H1 (cell line): ENCODE measurements around the gene TRABD2A. TPM values are rescaled to one million over a fixed set of nuclear protein-coding genes. Genes with fewer than 3 reads are reported as not detected.

Source experiments
- CTCF ChIA-PET: fragments of 300-600 bp; sonication (Branson Sonifier 250); formaldehyde crosslinking; loops from one replicate; lab custom pipeline; 2021; ENCODE audit not compliant: partially characterized antibody; lab: Charles Lee
- POLR2A ChIA-PET: fragments of 300-600 bp; sonication (Branson Sonifier 250); formaldehyde crosslinking; loops from one replicate; lab custom pipeline; 2021; ENCODE audit warnings: inconsistent platforms; ENCODE audit not compliant: partially characterized antibody; lab: Charles Lee
- DNase-seq, 2 experiments: peaks; one replicate each; pipeline versions ENCODE4 v3.0.0 to v3.0.0-alpha.2; 2010 to 2022; ENCODE audit warnings: low spot score in 2 of 2, low read depth in 1 of 2, mixed read lengths in 1 of 2
- FAIRE-seq: peaks from 2 replicates; lab custom pipeline; 2011; peaks lifted over from hg19 to GRCh38; lab: Jason Lieb, UNC
- H2AFZ ChIP-seq: 2 replicates; pipeline ENCODE4 v1.8.1; 2012; ENCODE audit warnings: low read length, inconsistent platforms
- H2AK5ac ChIP-seq: 2 replicates; pipeline ENCODE4 v1.6.1; 2013; ENCODE audit warnings: low read depth, low read length
- H2BK120ac ChIP-seq: replicated peaks from 2 replicates; pipeline ENCODE3; 2013; ENCODE audit warnings: low read depth, low read length, inconsistent platforms
- H2BK12ac ChIP-seq: 2 replicates; pipeline ENCODE4 v1.6.1; 2013; ENCODE audit warnings: low read depth, low read length
- H2BK15ac ChIP-seq: 2 replicates; pipeline ENCODE4 v1.6.1; 2013; ENCODE audit warnings: low read length
- H2BK20ac ChIP-seq: 2 replicates; pipeline ENCODE4 v1.6.1; 2013; ENCODE audit warnings: low read length
- H2BK5ac ChIP-seq: 2 replicates; pipeline ENCODE4 v1.6.1; 2013; ENCODE audit warnings: low read depth, low read length
- H3K14ac ChIP-seq: 2 replicates; pipeline ENCODE4 v1.6.1; 2013; ENCODE audit warnings: inconsistent platforms; ENCODE audit not compliant: insufficient read length
- H3K18ac ChIP-seq: 2 replicates; pipeline ENCODE4 v1.6.1; 2013; ENCODE audit warnings: low read length; ENCODE audit errors: extremely low read depth
- H3K23ac ChIP-seq: 2 replicates; pipeline ENCODE4 v1.6.1; 2013; ENCODE audit warnings: inconsistent platforms; ENCODE audit not compliant: insufficient read length
- H3K23me2 ChIP-seq: 2 replicates; pipeline ENCODE4 v1.6.1; 2013; ENCODE audit warnings: low read depth, low read length
- H3K27ac ChIP-seq: 2 replicates; pipeline ENCODE4 v1.6.1; 2011; ENCODE audit warnings: low read depth, low read length, inconsistent platforms
- H3K27me3 ChIP-seq, 4 experiments: replicated peaks in 1 of 4; 1 replicate in 1 of 4; 2 replicates in 3 of 4; pipeline versions ENCODE4 v1.6.1 to v1.8.1; 2011 to 2013; ENCODE audit warnings: low read length in 3 of 4, mild to moderate bottlenecking in 3 of 4, inconsistent platforms in 2 of 4, mixed read lengths in 2 of 4, moderate library complexity in 1 of 4; ENCODE audit not compliant: control insufficient read depth in 3 of 4, insufficient read depth in 3 of 4; ENCODE audit errors: extremely low read depth in 1 of 4
- H3K36me3 ChIP-seq, 4 experiments: 2 replicates each; pipeline versions ENCODE4 v1.6.1 to v1.8.1; 2011 to 2013; ENCODE audit warnings: mild to moderate bottlenecking in 4 of 4, low read length in 3 of 4, moderate library complexity in 2 of 4, control low read depth in 1 of 4, inconsistent platforms in 1 of 4; ENCODE audit not compliant: insufficient read depth in 4 of 4, control insufficient read depth in 2 of 4
- H3K4ac ChIP-seq: replicated peaks from 2 replicates; pipeline ENCODE3; 2013; ENCODE audit warnings: low read length, low read depth, mixed read lengths, inconsistent platforms; ENCODE audit not compliant: insufficient read length
- H3K4me1 ChIP-seq, 4 experiments: replicated peaks in 1 of 4; 1 replicate in 1 of 4; 2 replicates in 3 of 4; pipeline versions ENCODE4 v1.6.1 to v1.8.1; 2011 to 2013; ENCODE audit warnings: low read length in 3 of 4, inconsistent platforms in 2 of 4, mixed read lengths in 1 of 4; ENCODE audit not compliant: insufficient read depth in 4 of 4, control insufficient read depth in 3 of 4
- H3K4me2 ChIP-seq, 2 experiments: 2 replicates each; pipeline versions ENCODE4 v1.6.1 to v1.8.1; 2011 to 2013; ENCODE audit warnings: low read depth in 2 of 2, low read length in 2 of 2, control low read depth in 1 of 2, inconsistent platforms in 1 of 2, mild to moderate bottlenecking in 1 of 2; ENCODE audit not compliant: insufficient read depth in 1 of 2
- H3K4me3 ChIP-seq, 4 experiments: fragments of 200-600, 300-600 bp in 1 of 4; sonication (generic), shearing (Covaris generic), sonication (Bioruptor Twin) in 1 of 4; 2 replicates each; pipeline versions ENCODE4 v1.5.1 to v1.8.1; 2011 to 2016; ENCODE audit warnings: low read length in 4 of 4, low read depth in 3 of 4, control low read depth in 2 of 4, inconsistent platforms in 2 of 4, mild to moderate bottlenecking in 2 of 4, mixed read lengths in 1 of 4, moderate library complexity in 1 of 4; ENCODE audit not compliant: insufficient read depth in 2 of 4; ENCODE audit errors: extremely low read depth in 1 of 4
- H3K56ac ChIP-seq: replicated peaks from 2 replicates; pipeline ENCODE3; 2013; ENCODE audit warnings: low read depth, mild to moderate bottlenecking, mixed read lengths, low read length, inconsistent platforms; ENCODE audit not compliant: insufficient read length
- H3K79me1 ChIP-seq: 2 replicates; pipeline ENCODE4 v1.6.1; 2013; ENCODE audit warnings: low read depth, low read length, control low read depth
- H3K79me2 ChIP-seq, 2 experiments: 2 replicates each; pipeline versions ENCODE4 v1.6.1 to v1.8.1; 2012 to 2013; ENCODE audit warnings: low read length in 2 of 2, mild to moderate bottlenecking in 2 of 2, inconsistent platforms in 1 of 2; ENCODE audit not compliant: insufficient read depth in 2 of 2, control insufficient read depth in 1 of 2
- H3K9ac ChIP-seq, 4 experiments: replicated peaks in 1 of 4; 1 replicate in 1 of 4; 2 replicates in 3 of 4; pipeline versions ENCODE4 v1.6.1 to v1.8.1; 2011 to 2013; ENCODE audit warnings: low read depth in 3 of 4, low read length in 3 of 4, control low read depth in 2 of 4, mild to moderate bottlenecking in 2 of 4, moderate library complexity in 2 of 4, inconsistent platforms in 1 of 4; ENCODE audit errors: extremely low read depth in 1 of 4
- H3K9me3 ChIP-seq, 2 experiments: 2 replicates each; pipeline versions ENCODE4 v1.6.1 to v1.8.1; 2012 to 2013; ENCODE audit warnings: mild to moderate bottlenecking in 2 of 2, moderate library complexity in 2 of 2, control low read depth in 1 of 2, inconsistent platforms in 1 of 2, low read depth in 1 of 2, low read length in 1 of 2, mixed read lengths in 1 of 2; ENCODE audit not compliant: insufficient read depth in 2 of 2
- H4K20me1 ChIP-seq, 2 experiments: replicated peaks in 1 of 2; 2 replicates each; pipeline versions ENCODE3 to v1.8.1; 2011 to 2013; ENCODE audit warnings: inconsistent platforms in 2 of 2, low read length in 2 of 2, mild to moderate bottlenecking in 1 of 2; ENCODE audit not compliant: insufficient read depth in 2 of 2, control insufficient read depth in 1 of 2
- H4K5ac ChIP-seq: 2 replicates; pipeline ENCODE4 v1.6.1; 2013; ENCODE audit warnings: low read length, low read depth, mixed read lengths, inconsistent platforms; ENCODE audit not compliant: insufficient read length
- H4K8ac ChIP-seq: 2 replicates; pipeline ENCODE4 v1.8.0; 2013; ENCODE audit warnings: mild to moderate bottlenecking, moderate library complexity, low read length, inconsistent platforms; ENCODE audit not compliant: insufficient read depth; ENCODE audit errors: extremely low read depth
- H4K91ac ChIP-seq: replicated peaks from 2 replicates; pipeline ENCODE3; 2013; ENCODE audit warnings: low read length, mixed read lengths, inconsistent platforms; ENCODE audit not compliant: insufficient read length
- BACH1 ChIP-seq: IDR thresholded peaks from 2 replicates; pipeline ENCODE4 v1.6.1; 2012; ENCODE audit warnings: low read length, improper control_type of control experiment
- JUN ChIP-seq: IDR thresholded peaks from 2 replicates; pipeline ENCODE4 v1.6.1; 2011; ENCODE audit warnings: low read depth, mild to moderate bottlenecking, improper control_type of control experiment, low read length
- NRF1 ChIP-seq: IDR thresholded peaks from 2 replicates; pipeline ENCODE4 v1.6.1; 2011; ENCODE audit warnings: mild to moderate bottlenecking, low read depth, low read length, improper control_type of control experiment
- WGBS, 2 experiments: shearing (Covaris generic) in 1 of 2; methylation state at CpG; one replicate each; pipeline versions ENCODE4 v1.1.6 to v1.1.7; 2013 to 2015; ENCODE audit warnings: low lambda C conversion rate in 2 of 2, mixed read lengths in 2 of 2, inconsistent platforms in 1 of 2, low coverage in 1 of 2, missing lambda C conversion rate in 1 of 2; ENCODE audit not compliant: insufficient replicate concordance in 2 of 2, insufficient coverage in 1 of 2, insufficient read length in 1 of 2; ENCODE audit errors: extremely low coverage in 1 of 2, missing lambda C conversion rate in 1 of 2; 5-methylcytosine and 5-hydroxymethylcytosine counted together
- polyA plus RNA-seq, 7 experiments: library from polyadenylated mRNA; depleted of rRNA in 3 of 7; stranded (reverse) in 5 of 7; unstranded in 2 of 7; fragments of >200 nt in 5 of 7; fragments of 200-250 nt in 2 of 7; gene quantifications; 1 replicate in 5 of 7; 2 replicates in 1 of 7; 4 replicates in 1 of 7; pipeline versions ENCODE4 v1.2.1 to v1.2.3, GENCODE V29; 2011 to 2013; ENCODE audit warnings: missing spikeins in 2 of 7, mixed read lengths in 2 of 7
- total RNA-seq: library from RNA; stranded (reverse); fragmentation: NEBNext Ultra II Directional; extraction: Animal tissue kit (Norgen Biotek cat#: 25700); gene quantifications from 2 replicates; pipeline ENCODE4 v1.2.1, GENCODE V29; 2021

TRABD2A gene
- total and polyA plus RNA-seq, 2 of the 8 experiments (the other 6 are each of a cell fraction or from before 2014, with no cell fraction given): 17.3 to 18.6 TPM

GRCh38 chr2:84838434-84839145 is 42.3 kb downstream of the TRABD2A start:
- Histone ChIP-seq H4K20me1 (no peaks in the 10 kb centered on the region), H3K9me3 (peaks cover 0 to 3% of the 10 kb centered on the region in 2 experiments; a peak in 1 of 4 replicates), H4K5ac (no peak overlapping the region), H3K79me2 (no peaks in the 10 kb centered on the region), H3K4me3 (no peak overlapping the region), H3K36me3 (no peaks in the 10 kb centered on the region; a peak in 2 of 8 replicates), H3K18ac (no peak overlapping the region), H4K8ac (no peak overlapping the region), H2AFZ (no peak overlapping the region), H3K9ac (no peak overlapping the region; a peak in 1 of 7 replicates), H3K14ac (no peak overlapping the region), H3K4me1 (peaks cover 0 to 7% (median 1%) of the 10 kb centered on the region in 4 experiments; a peak in 3 of 7 replicates), H2BK12ac (no peak overlapping the region), H3K23me2 (no peaks in the 10 kb centered on the region), H2BK5ac (no peak overlapping the region), H2BK15ac (no peak overlapping the region), H2BK20ac (no peak overlapping the region), H2AK5ac (no peak overlapping the region), H3K27me3 (no peaks in the 10 kb centered on the region), H3K4ac (no peak overlapping the region), H3K79me1 (0 out of 2 replicates have a peak, but pooled peaks cover 2% of the 10 kb centered on the region), H4K91ac (no peak overlapping the region), H3K23ac (no peak overlapping the region), H3K4me2 (no peak overlapping the region), H2BK120ac (no peak overlapping the region), H3K56ac (no peak overlapping the region), H3K27ac (no peak overlapping the region)
- FAIRE-seq: no peak
- no peak for DNase-seq
- 79% methylated on average over 2 of the region's 2 CpGs; no CpG with 5 or more reads in 1 of the 2 experiments for WGBS, 2 experiments
- ChIA-PET POLR2A (no interaction called here), CTCF (interaction anchor here (0.7 to 4.8 kb wide), 7 partner anchors 8 to 87 kb away, joined by 3 to 23 read pairs (median 5); no protein-coding TSS in a partner anchor)
- TF ChIP-seq JUN: no peak
- no peak for TF ChIP-seq NRF1
- no peak for TF ChIP-seq BACH1
